ENCODE results near the gene LRPAP1.

The LRPAP1 gene

GRCh38 chr4:3523628-3524221, 8.5 kb downstream of the LRPAP1 start:
- H3K4me1 ChIP-seq (ENCODE audit: insufficient read depth, low read length, severe bottlenecking), result no peaks in the 10 kb centered on the region
- no peak overlapping the region for H3K4me2 ChIP-seq (ENCODE audit: low read length)
- H3K9me3 ChIP-seq (ENCODE audit: low read length), result no peaks in the 10 kb centered on the region
- H3K9ac ChIP-seq (ENCODE audit: low read length), result no peak overlapping the region
- no peak overlapping the region for H2AFZ ChIP-seq (ENCODE audit: low read length)
- TF ChIP-seq CTCF (IDR thresholded peaks at IDR 0.05; ENCODE audit: low read length) (no peak), EZH2 (IDR thresholded peaks at IDR 0.05; ENCODE audit: borderline replicate concordance, low read length) (no peak)
- H4K20me1 ChIP-seq (ENCODE audit: insufficient read depth, low read length), result no peaks in the 10 kb centered on the region
- no peaks in the 10 kb centered on the region for H3K79me2 ChIP-seq (ENCODE audit: insufficient read depth, low read length)
- no peaks in the 10 kb centered on the region for H3F3A ChIP-seq (ENCODE audit: insufficient read depth, low read length)
- no peaks in the 10 kb centered on the region for H3K9me2 ChIP-seq (ENCODE audit: low read depth, low read length)
- H3K36me3 ChIP-seq (ENCODE audit: insufficient read depth, low read length), result no peaks in the 10 kb centered on the region
- no peaks in the 10 kb centered on the region for H3K27me3 ChIP-seq (ENCODE audit: insufficient read depth, low read length)
- no peak overlapping the region for H3K27ac ChIP-seq (ENCODE audit: low read depth, low read length, poor library complexity, severe bottlenecking)
- no peak overlapping the region for H3K4me3 ChIP-seq (ENCODE audit: low read depth, low read length, poor library complexity, severe bottlenecking)

GRCh38 chr4:3523146-3523627, 9.0 kb downstream of the LRPAP1 start:
- Histone ChIP-seq H4K20me1 (ENCODE audit: insufficient read depth, low read length) (no peaks in the 10 kb centered on the region), H3K9me2 (ENCODE audit: low read depth, low read length) (no peaks in the 10 kb centered on the region), H3K27ac (ENCODE audit: low read depth, low read length, poor library complexity, severe bottlenecking) (no peak overlapping the region), H2AFZ (ENCODE audit: low read length) (no peak overlapping the region), H3K4me2 (ENCODE audit: low read length) (no peak overlapping the region), H3K4me3 (ENCODE audit: low read depth, low read length, poor library complexity, severe bottlenecking) (no peak overlapping the region), H3K27me3 (ENCODE audit: insufficient read depth, low read length) (no peaks in the 10 kb centered on the region), H3K36me3 (ENCODE audit: insufficient read depth, low read length) (no peaks in the 10 kb centered on the region), H3K79me2 (ENCODE audit: insufficient read depth, low read length) (no peaks in the 10 kb centered on the region), H3K9me3 (ENCODE audit: low read length) (no peaks in the 10 kb centered on the region), H3K4me1 (ENCODE audit: insufficient read depth, low read length, severe bottlenecking) (no peaks in the 10 kb centered on the region), H3F3A (ENCODE audit: insufficient read depth, low read length) (no peaks in the 10 kb centered on the region), H3K9ac (ENCODE audit: low read length) (no peak overlapping the region)
- TF ChIP-seq EZH2 (IDR thresholded peaks at IDR 0.05; ENCODE audit: borderline replicate concordance, low read length) (no peak), CTCF (IDR thresholded peaks at IDR 0.05; ENCODE audit: low read length) (no peak)

GRCh38 chr4:3522651-3523050, 9.6 kb downstream of the LRPAP1 start:
- no peaks in the 10 kb centered on the region for H3F3A ChIP-seq (ENCODE audit: insufficient read depth, low read length)
- H3K4me3 ChIP-seq (ENCODE audit: low read depth, low read length, poor library complexity, severe bottlenecking), result no peak overlapping the region
- no peaks in the 10 kb centered on the region for H3K4me1 ChIP-seq (ENCODE audit: insufficient read depth, low read length, severe bottlenecking)
- no peaks in the 10 kb centered on the region for H3K9me2 ChIP-seq (ENCODE audit: low read depth, low read length)
- no peaks in the 10 kb centered on the region for H3K27me3 ChIP-seq (ENCODE audit: insufficient read depth, low read length)
- no peak overlapping the region for H2AFZ ChIP-seq (ENCODE audit: low read length)
- H4K20me1 ChIP-seq (ENCODE audit: insufficient read depth, low read length), result no peaks in the 10 kb centered on the region
- H3K4me2 ChIP-seq (ENCODE audit: low read length), result no peak overlapping the region
- H3K9me3 ChIP-seq (ENCODE audit: low read length), result no peaks in the 10 kb centered on the region
- H3K9ac ChIP-seq (ENCODE audit: low read length), result no peak overlapping the region
- no peaks in the 10 kb centered on the region for H3K36me3 ChIP-seq (ENCODE audit: insufficient read depth, low read length)
- H3K27ac ChIP-seq (ENCODE audit: low read depth, low read length, poor library complexity, severe bottlenecking), result no peak overlapping the region
- TF ChIP-seq EZH2 (IDR thresholded peaks at IDR 0.05; ENCODE audit: borderline replicate concordance, low read length) (no peak), CTCF (IDR thresholded peaks at IDR 0.05; ENCODE audit: low read length) (no peak)
- no peaks in the 10 kb centered on the region for H3K79me2 ChIP-seq (ENCODE audit: insufficient read depth, low read length)

All from OCI-LY1 (cell line).